Fibroblast of villous mesenchyme (primary cell): ENCODE measurements around the gene SLMAP. TPM values are rescaled to one million over a fixed set of nuclear protein-coding genes. Genes with fewer than 3 reads are reported as not detected.

Source experiments
- DNase-seq: peaks from one replicate; pipeline ENCODE4 v3.0.0-alpha.2; 2010; ENCODE audit warnings: low read depth
- H3K4me3 ChIP-seq: 2 replicates; pipeline ENCODE4 v1.5.1; 2011; ENCODE audit warnings: low read depth, mild to moderate bottlenecking, low read length
- CTCF ChIP-seq: IDR thresholded peaks from 2 replicates; pipeline ENCODE4 v1.5.1; 2012; ENCODE audit warnings: low read depth, mild to moderate bottlenecking, low read length; ENCODE audit not compliant: insufficient read depth
- total RNA-seq: library from RNA; depleted of rRNA; stranded (reverse); fragments of >200 nt; gene quantifications from 2 replicates; pipeline ENCODE4 v1.2.3, GENCODE V29; 2012

Gene SLMAP
- total RNA-seq, 1 donor: 77.3 TPM

DNA sequence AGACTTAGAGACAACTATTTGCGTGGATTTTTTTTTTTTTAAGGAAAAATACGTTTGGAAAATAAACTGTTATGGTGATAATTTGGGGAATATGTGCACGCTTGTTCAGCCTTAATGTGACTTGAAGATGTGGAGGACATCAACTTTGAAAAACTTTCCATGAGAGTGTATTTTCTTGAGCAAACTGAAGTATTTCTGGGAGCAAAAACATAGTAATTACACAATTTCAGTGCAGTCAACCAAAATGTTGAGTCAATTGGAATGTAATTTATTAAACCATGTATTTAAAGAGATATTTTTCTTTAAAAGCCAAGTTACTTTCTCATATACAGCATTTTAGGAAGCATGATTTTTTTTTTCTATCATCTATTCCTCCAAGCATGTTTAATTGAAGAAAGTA is 171.8 kb downstream of the SLMAP start:
- no peak for TF ChIP-seq CTCF
- H3K4me3 ChIP-seq: no peak overlapping the region
- DNase-seq: peak; percentile 57

- TF ChIP-seq CTCF: no peak
- no peak for DNase-seq
- no peak overlapping the region for H3K4me3 ChIP-seq
Measured at GRCh38 chr3:57928511-57928910, 172.4 kb downstream of the SLMAP start.

- TF ChIP-seq CTCF: no peak
Measured at GRCh38 chr3:57929988-57930387, 173.9 kb downstream of the SLMAP start.

GRCh38 chr3:57933602-57934001 is 177.5 kb downstream of the SLMAP start:
- no peak for DNase-seq
- no peak overlapping the region for H3K4me3 ChIP-seq
- no peak for TF ChIP-seq CTCF

More at GRCh38 chr3:57929988-57930387, 173.9 kb downstream of the SLMAP start:
- H3K4me3 ChIP-seq: no peak overlapping the region
- DNase-seq: no peak

GRCh38 chr3:57934373-57934772 is 178.3 kb downstream of the SLMAP start:
- no peak for TF ChIP-seq CTCF
- H3K4me3 ChIP-seq: no peak overlapping the region
- no peak for DNase-seq

DNA sequence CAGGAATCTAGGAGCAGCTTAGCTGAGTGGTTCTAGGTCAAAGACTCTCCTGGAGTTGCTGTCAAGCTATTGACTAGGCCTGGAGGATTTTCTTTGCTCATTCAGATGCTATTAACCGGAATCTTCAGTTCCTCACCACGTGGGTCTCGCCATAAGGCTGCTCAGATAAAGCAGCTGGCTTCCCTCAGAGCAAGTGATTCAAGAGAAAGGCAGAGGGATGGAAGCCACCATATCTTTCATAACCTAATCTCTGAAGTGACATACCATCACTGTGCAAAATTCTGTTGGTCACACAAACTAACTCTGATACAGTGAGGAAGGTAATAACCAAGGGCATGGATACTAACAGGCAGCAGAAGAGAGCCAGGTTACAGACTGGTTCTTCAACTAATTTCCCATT is 179.4 kb downstream of the SLMAP start:
- no peak overlapping the region for H3K4me3 ChIP-seq
- no peak for TF ChIP-seq CTCF
- DNase-seq: no peak

GRCh38 chr3:57937092-57937491 is 181.0 kb downstream of the SLMAP start:
- DNase-seq: no peak
- TF ChIP-seq CTCF: no peak
- H3K4me3 ChIP-seq: no peak overlapping the region
